GM18507 (cell line): Measurements from ENCODE around the gene CAMK1G.

ENCODE experiments used
- DNase-seq: peaks from one replicate; pipeline ENCODE4 v3.0.0; 2011; ENCODE audit warnings: low read depth; ENCODE audit not compliant: insufficient read length; ENCODE audit errors: extremely low spot score
- FAIRE-seq: peaks from 2 replicates; lab custom pipeline; 2011; peaks lifted over from hg19 to GRCh38; lab: Jason Lieb, UNC

CAMK1G gene

GRCh38 chr1:209595599-209596285 is 12.2 kb downstream of the CAMK1G start:
- no peak for FAIRE-seq
- DNase-seq = no peak

DNA sequence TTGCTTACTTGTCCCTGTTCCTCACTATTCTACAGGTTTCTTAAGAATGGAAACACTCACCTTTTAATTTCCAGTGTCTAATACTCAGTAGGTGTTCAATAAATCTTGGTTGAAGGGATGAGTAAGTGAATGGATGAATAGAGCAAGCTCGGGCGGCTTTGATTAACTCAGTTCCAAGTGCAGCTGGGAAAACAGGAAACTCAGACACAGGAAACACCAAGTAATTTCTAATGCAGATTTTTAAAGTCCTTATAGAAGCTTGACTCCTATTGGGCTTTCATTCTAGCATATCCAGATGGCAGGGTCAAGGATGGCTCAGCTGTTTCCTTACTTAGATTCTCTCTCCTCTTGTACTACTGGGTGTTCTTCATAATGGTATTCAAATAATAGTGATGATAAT is 14.0 kb downstream of the CAMK1G start:
- DNase-seq (no peak), FAIRE-seq (no peak)

- no peak for FAIRE-seq
- no peak for DNase-seq
Measured at GRCh38 chr1:209598227-209598626, 14.7 kb downstream of the CAMK1G start.

GRCh38 chr1:209600541-209600940 is 17.0 kb downstream of the CAMK1G start:
- FAIRE-seq (no peak), DNase-seq (no peak)

DNA sequence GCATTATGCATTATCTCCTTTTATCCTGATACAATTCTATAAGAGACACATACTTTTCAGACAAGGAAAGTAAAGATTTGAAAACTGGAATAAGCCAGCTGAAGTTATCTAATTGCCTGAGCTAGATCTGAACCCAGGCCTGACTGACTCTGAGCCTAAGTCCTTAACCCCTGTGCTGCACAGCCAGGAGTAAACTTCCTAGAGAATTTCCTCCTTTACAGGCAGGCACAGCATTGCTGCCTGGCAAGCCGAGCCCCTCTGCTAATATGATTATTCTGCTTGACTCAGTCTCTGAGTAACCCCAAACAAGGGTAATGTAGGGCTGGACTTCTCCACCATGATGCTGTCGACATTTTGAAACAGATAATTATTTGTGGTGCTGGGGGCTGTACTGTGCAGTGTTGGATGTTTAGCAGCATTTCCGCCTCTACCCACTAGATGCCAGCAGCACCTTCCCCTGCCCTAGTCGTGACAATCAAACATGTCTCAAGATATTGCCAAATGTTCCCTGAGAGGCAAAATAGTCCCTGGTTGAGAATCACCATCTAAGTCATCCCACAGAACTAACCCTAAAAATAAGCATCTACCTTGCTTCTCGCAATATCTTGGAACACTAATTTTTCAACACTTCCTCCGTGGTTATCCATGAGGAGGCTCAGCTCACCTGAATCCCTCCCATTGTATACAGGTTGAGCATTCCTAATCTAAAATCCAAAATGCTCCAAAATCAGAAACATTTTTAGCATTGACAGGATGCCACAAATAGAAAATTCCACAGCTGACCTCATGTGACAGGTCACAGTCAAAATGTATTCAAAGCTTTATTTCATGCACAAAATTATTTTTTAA is 18.5 kb downstream of the CAMK1G start:
- DNase-seq (no peak), FAIRE-seq (peak; percentile 42)

GRCh38 chr1:209603877-209604276 is 20.4 kb downstream of the CAMK1G start:
- DNase-seq (no peak), FAIRE-seq (no peak)

DNA sequence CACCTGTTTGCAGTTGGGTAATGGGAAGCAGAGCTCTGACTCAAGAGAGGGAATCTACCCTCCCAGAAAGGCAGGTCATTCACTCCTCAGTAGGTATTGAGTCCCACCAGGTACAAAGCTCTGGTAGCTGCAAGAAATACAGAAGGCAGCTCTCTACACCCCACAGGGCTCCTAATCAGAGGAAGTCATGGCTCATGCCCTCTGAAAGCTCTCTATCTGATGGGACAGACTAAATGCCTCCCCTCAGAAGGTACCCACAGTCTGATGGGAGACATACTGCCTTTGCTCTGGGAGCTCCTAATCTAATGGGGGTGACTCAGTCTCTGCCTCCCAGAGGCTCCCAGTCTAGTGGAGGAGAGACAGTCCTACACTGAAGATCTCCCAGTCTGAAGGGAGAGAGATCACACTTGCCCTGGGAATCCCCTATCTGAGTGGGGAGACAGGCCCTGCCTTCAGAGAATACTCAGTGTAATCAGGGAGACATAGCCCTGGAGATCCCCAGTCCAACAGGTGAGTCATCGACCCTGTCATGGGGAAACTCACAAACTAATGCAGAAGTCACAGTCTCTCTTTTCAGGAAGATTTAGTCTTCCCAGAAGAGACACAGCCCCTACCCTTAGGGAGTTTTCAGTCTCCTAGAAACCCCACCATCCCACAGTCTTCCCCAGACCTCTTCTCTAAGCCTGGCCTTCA is 23.7 kb downstream of the CAMK1G start:
- DNase-seq (peak; percentile 15), FAIRE-seq (peak; percentile 84)

DNA sequence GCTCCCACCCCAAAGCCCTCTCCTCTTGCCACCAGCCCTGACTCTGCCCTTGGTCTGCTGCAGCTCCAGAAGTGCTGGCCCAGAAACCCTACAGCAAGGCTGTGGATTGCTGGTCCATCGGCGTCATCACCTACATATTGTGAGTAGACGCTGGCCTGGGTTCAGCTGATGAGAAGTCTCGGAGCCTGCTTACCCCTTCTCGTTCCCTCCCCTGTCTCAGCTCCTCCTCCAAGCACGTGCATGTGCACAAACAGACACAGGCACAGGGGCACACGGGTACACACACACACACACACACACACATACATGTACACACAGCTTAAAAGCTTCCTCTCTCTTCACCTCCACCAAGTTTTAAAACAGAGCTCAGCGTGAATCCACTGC is 24.3 kb downstream of the CAMK1G start:
- FAIRE-seq (no peak), DNase-seq (no peak)

DNA sequence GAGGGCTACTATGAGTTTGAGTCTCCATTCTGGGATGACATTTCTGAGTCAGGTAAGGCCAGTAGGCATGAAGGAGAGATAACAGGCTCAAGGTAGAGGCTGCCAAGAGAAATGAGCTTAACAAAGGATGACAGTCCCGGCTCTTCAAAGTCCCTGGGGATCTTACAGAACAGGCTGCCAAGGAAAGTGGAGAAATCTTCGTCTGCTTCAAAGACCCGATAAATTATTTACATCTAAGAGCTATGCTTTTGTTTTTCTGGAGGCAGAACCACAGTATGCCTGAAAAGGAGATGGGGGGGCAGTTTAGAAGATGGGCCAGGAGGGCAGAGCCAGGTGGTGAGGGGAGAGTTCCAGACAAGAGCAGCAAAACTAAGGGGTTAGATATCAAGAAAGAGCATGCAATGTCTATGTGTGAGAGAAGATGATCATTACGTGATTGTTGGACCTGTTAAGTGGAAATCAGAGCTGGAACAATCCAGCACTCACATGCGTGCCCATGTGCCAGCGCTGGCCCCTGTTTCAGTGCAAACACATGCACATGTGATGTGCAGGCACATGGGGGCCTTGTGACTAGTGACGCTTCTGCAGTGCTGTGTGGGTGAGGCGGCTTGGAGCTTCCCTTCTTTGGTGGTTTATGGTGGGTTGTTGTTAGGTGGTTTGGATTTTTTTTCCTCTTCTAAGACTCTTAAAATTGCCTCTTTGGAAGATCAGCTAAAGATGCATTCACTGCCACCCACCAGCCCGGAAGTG is 25.7 kb downstream of the CAMK1G start:
- DNase-seq (no peak), FAIRE-seq (no peak)

DNA sequence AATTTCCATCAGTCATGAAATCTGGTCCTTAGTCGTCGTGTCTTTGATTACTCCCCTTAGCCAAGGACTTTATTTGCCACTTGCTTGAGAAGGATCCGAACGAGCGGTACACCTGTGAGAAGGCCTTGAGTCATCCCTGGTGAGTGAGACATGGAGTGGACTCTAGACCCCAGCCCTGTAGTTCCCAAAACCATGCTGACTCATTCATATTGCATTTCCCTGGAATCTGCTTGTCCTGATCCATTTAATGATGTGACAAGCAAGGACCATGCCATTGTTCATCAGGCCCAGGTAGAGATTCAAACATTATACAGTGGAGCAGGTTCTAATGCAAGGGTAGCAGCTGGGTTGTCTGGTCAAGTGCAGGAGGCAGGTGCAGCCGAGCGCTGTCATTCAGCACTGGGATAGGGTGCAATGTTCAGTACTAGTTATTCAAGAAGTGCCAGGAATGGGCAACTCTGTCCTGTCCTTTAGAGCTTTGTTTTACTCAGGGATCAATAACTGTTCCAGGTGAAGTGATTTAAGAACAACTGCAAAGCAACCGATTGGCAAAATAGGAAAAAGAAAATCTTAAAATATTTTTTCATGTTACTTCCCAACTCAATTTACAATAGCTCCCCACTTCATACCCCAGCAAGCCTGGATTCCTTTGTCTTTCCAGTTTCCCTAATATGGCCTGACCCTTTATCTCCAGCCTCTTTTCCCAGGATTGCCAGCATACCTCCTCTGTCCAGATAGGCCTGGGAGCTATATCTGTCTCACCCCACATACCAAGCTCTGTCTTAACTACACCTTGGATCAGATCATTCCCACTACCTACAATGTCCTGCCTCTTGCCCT is 26.5 kb downstream of the CAMK1G start:
- FAIRE-seq (no peak), DNase-seq (no peak)

GRCh38 chr1:209610631-209610905 is 27.1 kb downstream of the CAMK1G start:
- DNase-seq (no peak), FAIRE-seq (no peak)

DNA sequence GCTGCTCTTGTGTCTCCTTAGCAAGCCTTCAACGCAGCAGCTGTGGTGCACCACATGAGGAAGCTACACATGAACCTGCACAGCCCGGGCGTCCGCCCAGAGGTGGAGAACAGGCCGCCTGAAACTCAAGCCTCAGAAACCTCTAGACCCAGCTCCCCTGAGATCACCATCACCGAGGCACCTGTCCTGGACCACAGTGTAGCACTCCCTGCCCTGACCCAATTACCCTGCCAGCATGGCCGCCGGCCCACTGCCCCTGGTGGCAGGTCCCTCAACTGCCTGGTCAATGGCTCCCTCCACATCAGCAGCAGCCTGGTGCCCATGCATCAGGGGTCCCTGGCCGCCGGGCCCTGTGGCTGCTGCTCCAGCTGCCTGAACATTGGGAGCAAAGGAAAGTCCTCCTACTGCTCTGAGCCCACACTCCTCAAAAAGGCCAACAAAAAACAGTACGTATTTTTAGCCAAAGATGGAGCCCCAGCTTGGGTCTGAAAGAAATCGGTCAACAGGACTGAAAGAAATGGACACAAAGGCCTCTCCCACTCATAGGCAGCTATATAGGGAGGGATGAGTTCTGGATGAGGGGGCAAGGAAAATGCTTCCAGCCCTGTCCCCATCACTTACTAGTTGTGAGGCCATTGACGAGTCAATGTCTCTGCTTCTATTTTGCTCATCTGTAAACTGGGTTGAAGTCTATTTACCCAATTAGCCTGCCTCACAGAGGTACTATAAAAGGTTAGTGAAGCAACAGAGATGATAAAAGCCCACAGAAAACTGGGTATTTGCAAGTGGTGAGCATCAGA is 28.5 kb downstream of the CAMK1G start:
- FAIRE-seq (no peak), DNase-seq (no peak)

DNA sequence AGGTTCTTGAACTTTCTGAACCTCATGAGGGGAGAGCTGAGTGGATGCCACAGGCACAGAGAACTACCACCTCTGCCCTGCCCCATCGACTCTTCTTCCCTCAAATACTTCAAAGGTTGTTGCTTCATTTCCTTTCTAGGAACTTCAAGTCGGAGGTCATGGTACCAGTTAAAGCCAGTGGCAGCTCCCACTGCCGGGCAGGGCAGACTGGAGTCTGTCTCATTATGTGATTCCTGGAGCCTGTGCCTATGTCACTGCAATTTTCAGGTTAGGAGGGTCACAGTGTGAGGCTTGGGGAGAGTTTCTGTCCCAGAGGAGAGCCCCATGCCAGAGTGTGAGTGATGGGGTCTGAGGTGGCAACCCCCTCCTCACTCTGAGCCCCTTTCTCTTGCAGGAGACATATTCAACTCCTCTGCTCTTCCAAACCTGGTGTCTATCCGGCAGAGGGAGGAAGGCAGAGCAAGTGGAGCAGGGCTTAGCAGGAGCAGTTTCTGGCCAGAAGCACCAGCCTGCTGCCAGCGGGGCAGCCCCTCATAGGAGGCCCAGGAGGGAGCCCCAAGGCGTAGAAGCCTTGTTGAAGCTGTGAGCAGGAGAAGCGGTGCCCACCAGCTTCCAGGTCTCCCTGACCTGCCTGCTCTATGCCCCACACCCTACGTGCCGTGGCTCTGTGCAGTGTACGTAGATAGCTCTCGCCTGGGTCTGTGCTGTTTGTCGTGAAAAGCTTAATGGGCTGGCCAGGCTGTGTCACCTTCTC is 29.3 kb downstream of the CAMK1G start:
- DNase-seq (no peak), FAIRE-seq (no peak)

GRCh38 chr1:209613400-209614150 is 30.1 kb downstream of the CAMK1G start:
- DNase-seq = no peak
- FAIRE-seq = no peak

DNA sequence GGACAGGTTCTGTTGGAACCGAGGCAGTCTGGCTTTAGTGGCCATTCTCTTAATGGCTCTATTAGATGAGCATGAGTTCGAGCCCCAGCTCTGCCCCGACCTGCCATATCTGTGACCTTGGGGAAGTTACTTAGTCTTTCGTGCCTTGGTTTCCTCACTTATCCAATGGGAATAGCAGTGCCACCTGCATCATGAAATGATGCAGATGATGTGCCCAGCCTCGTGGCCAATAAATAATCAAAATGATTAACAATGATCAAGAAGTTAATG is 30.6 kb downstream of the CAMK1G start:
- no peak for FAIRE-seq
- DNase-seq = no peak

GRCh38 chr1:209614906-209615305 is 31.4 kb downstream of the CAMK1G start:
- DNase-seq (no peak), FAIRE-seq (no peak)

DNA sequence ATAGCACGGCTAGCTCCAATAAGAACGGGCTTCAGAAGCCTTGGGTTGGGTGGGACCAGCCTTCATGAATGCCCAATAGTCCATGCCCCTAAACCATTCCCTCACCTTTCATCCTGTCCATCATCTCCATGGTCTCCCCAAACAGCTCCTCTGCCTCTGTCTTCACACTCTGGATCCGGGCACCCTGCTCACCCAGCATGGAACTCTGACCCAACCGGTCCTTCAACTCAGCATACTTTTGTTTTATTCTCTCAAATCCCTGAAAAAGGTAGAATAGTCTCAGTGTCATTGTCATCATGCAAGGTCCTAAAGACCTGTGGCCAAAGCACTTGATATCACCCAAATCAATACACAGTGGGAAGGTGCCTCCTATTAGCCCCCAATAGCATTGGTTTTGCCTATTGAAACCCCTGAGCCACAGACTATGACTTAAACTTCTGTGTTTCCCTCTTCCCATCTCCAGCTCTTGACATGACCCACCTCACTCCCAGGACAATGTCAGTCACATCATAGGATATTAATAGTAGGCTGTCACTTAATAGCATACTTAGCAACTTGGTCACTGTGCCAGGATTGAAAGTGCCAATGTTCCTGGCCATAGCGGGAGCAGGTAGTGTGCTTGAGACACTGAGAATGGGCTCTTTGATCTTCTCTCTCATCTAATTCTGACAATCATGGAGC is 33.0 kb downstream of the CAMK1G start:
- DNase-seq = no peak
- no peak for FAIRE-seq
